DOHH2 (cell line): ENCODE results near the gene IKZF3.
A peak's percentile ranks its signal among the peaks of the same experiment; 100 is the strongest.

Source experiments
- H3F3A ChIP-seq: fragments of 200-600 bp; sonication (generic), shearing (Covaris generic); 2 replicates; pipeline ENCODE4 v1.6.0; 2016; ENCODE audit warnings: antibody characterized with exemption, mild to moderate bottlenecking; ENCODE audit not compliant: control insufficient read depth, insufficient read depth
- H3K27ac ChIP-seq: fragments of 200-600 bp; sonication (generic); 2 replicates; pipeline ENCODE4 v1.5.1; 2014; ENCODE audit warnings: low read depth, mild to moderate bottlenecking, low read length, moderate library complexity
- H3K27me3 ChIP-seq: fragments of 200-600 bp; sonication (generic); 2 replicates; pipeline ENCODE4 v1.6.1; 2014; ENCODE audit warnings: mild to moderate bottlenecking, low read length, mixed read lengths; ENCODE audit not compliant: control insufficient read depth
- H3K36me3 ChIP-seq: fragments of 200-600 bp; sonication (generic); 2 replicates; pipeline ENCODE4 v1.6.1; 2014; ENCODE audit warnings: mild to moderate bottlenecking, low read length, moderate library complexity, mixed read lengths; ENCODE audit not compliant: control insufficient read depth
- H3K4me1 ChIP-seq: fragments of 200-600 bp; sonication (generic); 2 replicates; pipeline ENCODE4 v1.6.1; 2014; ENCODE audit warnings: mild to moderate bottlenecking, low read length, mixed read lengths; ENCODE audit not compliant: control insufficient read depth
- H3K4me2 ChIP-seq: fragments of 200-600 bp; sonication (generic); 2 replicates; pipeline ENCODE4 v1.6.0; 2014; ENCODE audit warnings: mild to moderate bottlenecking, low read length, moderate library complexity
- H3K4me3 ChIP-seq: fragments of 200-600 bp; sonication (generic); 2 replicates; pipeline ENCODE4 v1.5.1; 2014; ENCODE audit warnings: mild to moderate bottlenecking, low read length, mixed read lengths
- H3K79me2 ChIP-seq: fragments of 200-600 bp; sonication (generic); 2 replicates; pipeline ENCODE4 v1.6.1; 2014; ENCODE audit warnings: mild to moderate bottlenecking, low read length, mixed read lengths; ENCODE audit not compliant: control insufficient read depth
- H3K9me2 ChIP-seq: fragments of 200-600 bp; sonication (generic); replicated peaks from 2 replicates; pipeline ENCODE4 v1.6.1; 2014; ENCODE audit warnings: mild to moderate bottlenecking, low read length, mixed read lengths; ENCODE audit not compliant: control insufficient read depth
- H3K9me3 ChIP-seq: fragments of 200-600 bp; sonication (generic); 2 replicates; pipeline ENCODE4 v1.6.1; 2014; ENCODE audit warnings: antibody characterized with exemption, low read length, mixed read lengths; ENCODE audit not compliant: control insufficient read depth, insufficient read depth
- H4K20me1 ChIP-seq: fragments of 200-600 bp; sonication (generic); 2 replicates; pipeline ENCODE4 v1.6.0; 2014; ENCODE audit warnings: low read depth, mild to moderate bottlenecking, antibody characterized with exemption, low read length, moderate library complexity; ENCODE audit not compliant: control insufficient read depth, insufficient read depth
- EZH2phosphoT487 ChIP-seq: fragments of 200-600 bp; sonication (generic); IDR thresholded peaks from 2 replicates; pipeline ENCODE4 v1.6.1; 2017; ENCODE audit warnings: borderline replicate concordance, mild to moderate bottlenecking, antibody characterized with exemption, low read length, moderate library complexity, mixed read lengths
- TF ChIP-seq, protein P1 (sequence below): fragments of 200-600 bp; sonication (generic); IDR thresholded peaks from one replicate; pipeline ENCODE4 v1.5.1; 2014; ENCODE audit warnings: antibody characterized with exemption, mild to moderate bottlenecking, low read depth, low read length; ENCODE audit not compliant: poor library complexity, severe bottlenecking

IKZF3 gene

DNA sequence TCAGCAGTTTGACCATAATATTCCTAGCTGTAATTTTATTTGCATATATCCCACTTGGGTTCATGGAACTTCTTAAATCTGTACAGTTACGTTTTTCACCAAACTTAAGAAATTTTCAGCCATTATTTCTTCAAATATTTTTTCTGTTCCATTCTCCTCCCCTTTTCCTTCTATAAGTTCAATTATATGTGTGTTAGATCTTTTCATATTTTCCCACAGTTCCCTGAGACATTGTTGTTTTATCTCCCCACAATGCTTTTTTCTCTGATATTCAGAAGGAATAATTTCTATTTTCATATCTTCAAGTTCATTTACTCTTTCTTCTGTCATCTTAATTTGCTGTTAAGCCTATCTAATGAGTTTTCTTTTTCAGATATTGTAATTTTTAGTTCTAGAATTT, 26.1 kb downstream of the IKZF3 start:
- Histone ChIP-seq H3K9me2 (no peaks in the 10 kb centered on the region), H3K4me3 (no peak overlapping the region), H3K27ac (no peak overlapping the region), H3K4me2 (no peak overlapping the region), H3K27me3 (no peaks in the 10 kb centered on the region), H3K36me3 (peaks cover 96% of the 10 kb centered on the region), H3K9me3 (no peaks in the 10 kb centered on the region), H3K4me1 (peaks cover 4% of the 10 kb centered on the region; the same call in 1 of the 2 replicates), H3K79me2 (peaks cover 99% of the 10 kb centered on the region), H3F3A (peaks cover 16% of the 10 kb centered on the region), H4K20me1 (no peaks in the 10 kb centered on the region; the same call in 1 of the 2 replicates)
- TF ChIP-seq EZH2phosphoT487, result no peak
- TF ChIP-seq, protein P1, sequence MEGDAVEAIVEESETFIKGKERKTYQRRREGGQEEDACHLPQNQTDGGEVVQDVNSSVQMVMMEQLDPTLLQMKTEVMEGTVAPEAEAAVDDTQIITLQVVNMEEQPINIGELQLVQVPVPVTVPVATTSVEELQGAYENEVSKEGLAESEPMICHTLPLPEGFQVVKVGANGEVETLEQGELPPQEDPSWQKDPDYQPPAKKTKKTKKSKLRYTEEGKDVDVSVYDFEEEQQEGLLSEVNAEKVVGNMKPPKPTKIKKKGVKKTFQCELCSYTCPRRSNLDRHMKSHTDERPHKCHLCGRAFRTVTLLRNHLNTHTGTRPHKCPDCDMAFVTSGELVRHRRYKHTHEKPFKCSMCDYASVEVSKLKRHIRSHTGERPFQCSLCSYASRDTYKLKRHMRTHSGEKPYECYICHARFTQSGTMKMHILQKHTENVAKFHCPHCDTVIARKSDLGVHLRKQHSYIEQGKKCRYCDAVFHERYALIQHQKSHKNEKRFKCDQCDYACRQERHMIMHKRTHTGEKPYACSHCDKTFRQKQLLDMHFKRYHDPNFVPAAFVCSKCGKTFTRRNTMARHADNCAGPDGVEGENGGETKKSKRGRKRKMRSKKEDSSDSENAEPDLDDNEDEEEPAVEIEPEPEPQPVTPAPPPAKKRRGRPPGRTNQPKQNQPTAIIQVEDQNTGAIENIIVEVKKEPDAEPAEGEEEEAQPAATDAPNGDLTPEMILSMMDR, result no peak

DNA sequence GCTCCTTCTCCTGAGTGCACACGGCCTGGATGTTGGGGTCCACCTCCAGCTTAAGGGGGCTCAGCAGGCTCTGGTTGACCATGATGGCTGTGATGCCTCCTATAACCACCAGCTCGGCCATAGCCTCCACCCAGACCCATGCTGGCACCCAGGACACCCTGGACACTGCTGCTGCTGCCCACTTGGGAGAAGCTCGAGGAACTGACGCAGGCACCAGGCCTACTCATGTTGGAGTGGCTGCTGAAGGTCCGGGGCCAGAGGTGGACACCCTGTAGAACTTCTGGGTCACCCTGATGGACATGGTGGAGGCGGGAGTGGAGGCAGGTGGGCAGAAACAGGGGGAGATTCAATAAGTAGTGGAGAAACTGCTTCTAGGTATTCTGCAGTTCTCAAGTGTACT, 28.0 kb downstream of the IKZF3 start:
- TF ChIP-seq, protein P1, result no peak
- no peak for TF ChIP-seq EZH2phosphoT487
- Histone ChIP-seq H3K27me3 (no peaks in the 10 kb centered on the region), H3K4me2 (no peak overlapping the region), H3K4me3 (no peak overlapping the region), H3K79me2 (peaks cover 98% of the 10 kb centered on the region), H4K20me1 (no peaks in the 10 kb centered on the region), H3F3A (peaks cover 26% of the 10 kb centered on the region), H3K9me3 (0 out of 2 replicates have a peak, but pooled peaks cover 3% of the 10 kb centered on the region), H3K4me1 (no peaks in the 10 kb centered on the region), H3K9me2 (no peaks in the 10 kb centered on the region), H3K36me3 (peaks cover 97% of the 10 kb centered on the region), H3K27ac (no peak overlapping the region)

- H3K27ac ChIP-seq, result no peak overlapping the region
- H3K4me1 ChIP-seq, result no peaks in the 10 kb centered on the region
- no peak overlapping the region for H3K4me2 ChIP-seq
- no peaks in the 10 kb centered on the region for H3K9me2 ChIP-seq
- H3K79me2 ChIP-seq, result peaks cover 98% of the 10 kb centered on the region
- 0 out of 2 replicates have a peak, but pooled peaks cover 3% of the 10 kb centered on the region for H3K9me3 ChIP-seq
- no peak for TF ChIP-seq EZH2phosphoT487
- TF ChIP-seq, protein P1, result peak; percentile 26
- H3K36me3 ChIP-seq, result peaks cover 97% of the 10 kb centered on the region
- H3K4me3 ChIP-seq, result no peak overlapping the region
- no peaks in the 10 kb centered on the region for H3K27me3 ChIP-seq
- no peaks in the 10 kb centered on the region for H4K20me1 ChIP-seq
- peaks cover 26% of the 10 kb centered on the region for H3F3A ChIP-seq
Measured at GRCh38 chr17:39835038-39835786, 28.9 kb downstream of the IKZF3 start.
